Activated B cell treated with CpG ODN at 0.5 μM for 24 hours (primary cell): Measurements from ENCODE around the gene CST9L. TPM values are rescaled to one million over a fixed set of nuclear protein-coding genes. Genes with fewer than 3 reads are reported as not detected.

ENCODE experiments used
- ATAC-seq: fragments of 200-7000 bp; cut with Tn5 transposase; one replicate; pipeline ENCODE4 v1.10.0; 2021; ENCODE audit warnings: low read depth, mild to moderate bottlenecking, moderate library complexity
- CTCF ChIA-PET: fragments of 350-600 bp; sonication (Branson Sonifier 250); formaldehyde crosslinking; loops from one replicate; lab custom pipeline; 2021; ENCODE audit warnings: antibody characterized with exemption; lab: Charles Lee
- POLR2A ChIA-PET: fragments of 350-600 bp; sonication (Branson Sonifier 250); formaldehyde crosslinking; loops from one replicate; lab custom pipeline; 2021; ENCODE audit warnings: antibody characterized with exemption; lab: Charles Lee
- DNase-seq: peaks from one replicate; pipeline ENCODE4 v3.0.0; 2022
- H3K27ac Mint-ChIP-seq: one replicate; pipeline ENCODE4 v1.8.0; 2020; ENCODE audit warnings: mixed read lengths
- H3K27me3 Mint-ChIP-seq: one replicate; pipeline ENCODE4 v1.8.0; 2021; ENCODE audit warnings: mixed read lengths
- H3K36me3 Mint-ChIP-seq: one replicate; pipeline ENCODE4 v1.8.0; 2021; ENCODE audit warnings: low read depth, mixed read lengths
- H3K4me1 Mint-ChIP-seq: one replicate; pipeline ENCODE4 v1.8.0; 2021; ENCODE audit warnings: mixed read lengths
- H3K4me3 Mint-ChIP-seq: one replicate; pipeline ENCODE4 v1.8.0; 2020; ENCODE audit warnings: mild to moderate bottlenecking, mixed read lengths
- H3K9me3 Mint-ChIP-seq: one replicate; pipeline ENCODE4 v1.8.0; 2020; ENCODE audit warnings: mixed read lengths
- intact Hi-C: fragments of 100-400 bp; cut with micrococcal nuclease; formaldehyde crosslinking; loops from one replicate; pipeline ENCODE4 v1.15.1; 2024
- total RNA-seq: library from RNA; stranded (reverse); gene quantifications from 2 replicates; pipeline ENCODE4 v1.2.3, GENCODE V29; 2022
- TF ChIP-seq, protein P1 (sequence below): fragments of 200-600 bp; IDR thresholded peaks from one replicate; pipeline ENCODE4 v1.8.0; 2022; ENCODE audit warnings: antibody characterized with exemption, mild to moderate bottlenecking

The CST9L gene
- total RNA-seq, 1 donor from 2014 or later, result not detected

DNA sequence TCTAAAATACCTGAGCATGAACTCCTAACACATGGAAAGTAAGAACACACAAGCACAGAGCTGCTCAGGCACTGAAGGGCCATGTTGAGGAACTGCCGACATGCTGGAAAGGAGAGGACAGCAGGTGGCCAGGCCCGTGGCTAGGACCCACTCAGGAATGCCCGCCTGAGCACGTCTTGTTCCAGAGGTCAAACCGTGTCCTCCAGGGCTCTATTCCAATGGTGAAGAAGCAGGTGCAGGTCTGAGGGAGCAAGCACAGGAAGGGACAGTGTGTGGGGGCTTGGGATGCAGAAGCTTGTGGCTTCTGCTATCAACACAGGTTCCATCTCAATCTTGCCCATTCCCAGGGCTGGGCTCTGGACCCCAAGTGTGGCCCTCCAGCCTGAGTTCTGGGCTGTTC, 20.7 kb downstream of the CST9L start:
- POLR2A ChIA-PET, result no interaction called here
- TF ChIP-seq, protein P1, sequence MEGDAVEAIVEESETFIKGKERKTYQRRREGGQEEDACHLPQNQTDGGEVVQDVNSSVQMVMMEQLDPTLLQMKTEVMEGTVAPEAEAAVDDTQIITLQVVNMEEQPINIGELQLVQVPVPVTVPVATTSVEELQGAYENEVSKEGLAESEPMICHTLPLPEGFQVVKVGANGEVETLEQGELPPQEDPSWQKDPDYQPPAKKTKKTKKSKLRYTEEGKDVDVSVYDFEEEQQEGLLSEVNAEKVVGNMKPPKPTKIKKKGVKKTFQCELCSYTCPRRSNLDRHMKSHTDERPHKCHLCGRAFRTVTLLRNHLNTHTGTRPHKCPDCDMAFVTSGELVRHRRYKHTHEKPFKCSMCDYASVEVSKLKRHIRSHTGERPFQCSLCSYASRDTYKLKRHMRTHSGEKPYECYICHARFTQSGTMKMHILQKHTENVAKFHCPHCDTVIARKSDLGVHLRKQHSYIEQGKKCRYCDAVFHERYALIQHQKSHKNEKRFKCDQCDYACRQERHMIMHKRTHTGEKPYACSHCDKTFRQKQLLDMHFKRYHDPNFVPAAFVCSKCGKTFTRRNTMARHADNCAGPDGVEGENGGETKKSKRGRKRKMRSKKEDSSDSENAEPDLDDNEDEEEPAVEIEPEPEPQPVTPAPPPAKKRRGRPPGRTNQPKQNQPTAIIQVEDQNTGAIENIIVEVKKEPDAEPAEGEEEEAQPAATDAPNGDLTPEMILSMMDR, result no peak
- DNase-seq, result no peak

DNA sequence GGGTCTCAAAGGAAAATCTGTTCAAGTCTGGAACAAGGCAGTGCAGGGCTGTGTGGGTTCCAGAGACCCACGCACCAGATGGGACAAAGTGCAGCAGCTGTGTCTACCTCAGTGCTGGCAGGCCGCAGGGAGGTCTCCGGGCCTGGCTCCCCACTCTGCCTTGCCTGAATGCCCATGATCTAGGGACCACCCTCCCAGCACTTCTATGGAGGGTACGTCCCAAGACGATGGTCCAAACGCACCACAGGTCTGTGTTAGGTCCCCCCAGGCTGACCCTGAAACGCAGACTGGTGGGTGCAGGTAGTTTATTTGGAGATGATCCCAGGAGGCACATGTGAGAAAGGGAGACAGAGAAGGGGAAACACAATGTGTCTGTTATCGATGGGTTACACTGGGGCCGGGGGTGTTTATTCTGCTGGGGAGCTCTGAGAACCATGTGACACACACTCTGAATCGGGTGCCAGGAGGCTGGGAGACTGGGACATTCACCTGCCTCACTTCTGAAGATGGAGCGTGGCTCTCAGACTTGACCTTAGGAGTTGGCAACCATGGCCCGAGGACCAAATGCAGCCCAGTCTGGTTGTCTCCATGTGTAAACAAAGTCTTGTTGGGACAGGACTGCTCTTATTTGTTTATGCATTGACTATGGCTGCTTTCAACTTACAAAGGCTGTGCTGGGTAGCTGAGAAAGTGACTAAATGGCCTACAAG, 21.7 kb downstream of the CST9L start:
- no peaks in the 10 kb centered on the region for H3K4me1 Mint-ChIP-seq
- TF ChIP-seq, protein P1, result no peak
- ChIA-PET CTCF (no interaction called here), POLR2A (no interaction called here)
- no peaks in the 10 kb centered on the region for H3K9me3 Mint-ChIP-seq
- no peak overlapping the region for H3K4me3 Mint-ChIP-seq
- peaks cover 5% of the 10 kb centered on the region for H3K27me3 Mint-ChIP-seq
- no peak overlapping the region for H3K27ac Mint-ChIP-seq
- ATAC-seq, result no peak
- no peak for DNase-seq
- H3K36me3 Mint-ChIP-seq, result no peaks in the 10 kb centered on the region
- intact Hi-C loops, result no loop called here

More for the DNA sequence above, 20.7 kb downstream of the CST9L start:
- CTCF ChIA-PET, result no interaction called here
- intact Hi-C loops, result no loop called here
- no peaks in the 10 kb centered on the region for H3K36me3 Mint-ChIP-seq
- H3K4me3 Mint-ChIP-seq, result no peak overlapping the region
- H3K9me3 Mint-ChIP-seq, result no peaks in the 10 kb centered on the region
- H3K4me1 Mint-ChIP-seq, result no peaks in the 10 kb centered on the region
- peaks cover 5% of the 10 kb centered on the region for H3K27me3 Mint-ChIP-seq
- ATAC-seq, result no peak
- H3K27ac Mint-ChIP-seq, result no peak overlapping the region

DNA sequence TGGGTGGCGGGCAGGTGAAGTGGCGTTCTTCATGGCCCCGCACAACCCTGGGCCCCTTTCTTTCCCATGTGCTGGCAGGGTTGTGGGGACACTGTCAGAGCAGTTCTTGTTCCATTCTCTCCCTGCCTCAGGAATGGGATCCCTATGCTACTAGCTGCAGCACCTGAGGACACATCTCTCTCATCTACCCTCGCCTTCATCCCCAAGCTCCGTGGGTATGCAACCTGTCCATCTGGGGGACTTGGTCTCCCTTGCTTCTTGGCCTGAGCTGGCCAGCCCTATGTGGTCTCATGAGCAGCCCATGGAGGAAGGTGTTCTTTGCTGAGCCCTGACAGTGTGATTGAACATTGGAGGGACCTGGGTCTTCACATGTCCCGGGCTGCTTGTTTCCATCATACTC, 24.2 kb downstream of the CST9L start:
- ATAC-seq, result no peak
- POLR2A ChIA-PET, result no interaction called here
- intact Hi-C loops, result no loop called here
- H3K36me3 Mint-ChIP-seq, result no peaks in the 10 kb centered on the region
- no peaks in the 10 kb centered on the region for H3K4me1 Mint-ChIP-seq
- no peaks in the 10 kb centered on the region for H3K9me3 Mint-ChIP-seq
- peaks cover 5% of the 10 kb centered on the region for H3K27me3 Mint-ChIP-seq
- TF ChIP-seq, protein P1, result no peak
- DNase-seq, result no peak
- no peak overlapping the region for H3K27ac Mint-ChIP-seq
- H3K4me3 Mint-ChIP-seq, result no peak overlapping the region
- CTCF ChIA-PET, result no interaction called here

DNA sequence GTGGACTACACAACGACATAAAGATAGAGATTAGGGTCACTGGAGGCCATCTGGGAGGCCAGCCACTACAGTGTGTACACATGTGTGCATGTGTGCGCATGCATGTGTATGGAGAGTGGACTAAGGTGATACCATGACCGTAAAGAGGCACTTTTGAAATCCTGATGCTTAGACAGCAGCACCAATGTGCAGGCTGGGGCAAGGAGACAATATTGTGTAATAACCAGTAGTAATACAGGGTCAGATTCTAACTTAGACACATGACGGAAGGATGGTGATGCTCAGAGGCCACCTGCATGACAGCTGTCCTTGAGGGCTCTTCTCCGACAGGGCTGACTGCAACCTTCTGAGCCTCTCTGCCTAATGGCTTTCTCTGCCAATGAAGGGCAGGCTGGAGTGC, 25.5 kb downstream of the CST9L start:
- no peaks in the 10 kb centered on the region for H3K4me1 Mint-ChIP-seq
- ATAC-seq, result no peak
- CTCF ChIA-PET, result no interaction called here
- no peaks in the 10 kb centered on the region for H3K9me3 Mint-ChIP-seq
- POLR2A ChIA-PET, result no interaction called here
- DNase-seq, result no peak
- intact Hi-C loops, result no loop called here
- H3K4me3 Mint-ChIP-seq, result no peak overlapping the region
- peaks cover 3% of the 10 kb centered on the region for H3K27me3 Mint-ChIP-seq
- no peaks in the 10 kb centered on the region for H3K36me3 Mint-ChIP-seq
- no peak overlapping the region for H3K27ac Mint-ChIP-seq
- TF ChIP-seq, protein P1, result no peak

DNA sequence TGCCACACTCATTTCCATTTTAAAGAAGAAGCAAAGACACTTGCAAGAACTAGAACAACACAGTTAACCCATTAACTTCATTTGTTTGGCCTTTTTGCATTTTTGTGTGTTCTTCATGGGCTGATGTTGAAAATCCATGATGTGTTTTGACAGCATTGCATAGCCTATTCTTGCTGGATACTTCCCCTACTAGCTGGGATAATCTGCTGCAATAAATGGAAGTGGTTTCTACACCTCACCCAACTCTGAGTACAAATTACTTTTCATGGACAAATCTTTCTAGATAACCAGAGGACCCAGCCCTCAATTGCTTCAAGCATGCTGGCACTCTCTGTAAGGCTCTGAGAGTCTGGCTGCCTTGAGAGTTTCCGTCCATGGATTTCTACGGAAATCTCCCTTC, 26.5 kb downstream of the CST9L start:
- intact Hi-C loops, result no loop called here
- CTCF ChIA-PET, result no interaction called here
- ATAC-seq, result no peak

More for the DNA sequence above, 26.5 kb downstream of the CST9L start:
- TF ChIP-seq, protein P1, result no peak
- H3K36me3 Mint-ChIP-seq, result no peaks in the 10 kb centered on the region
- POLR2A ChIA-PET, result no interaction called here
- H3K4me1 Mint-ChIP-seq, result no peaks in the 10 kb centered on the region
- H3K4me3 Mint-ChIP-seq, result no peak overlapping the region
- H3K27ac Mint-ChIP-seq, result no peak overlapping the region
- H3K9me3 Mint-ChIP-seq, result no peaks in the 10 kb centered on the region
- no peak for DNase-seq
- peaks cover 3% of the 10 kb centered on the region for H3K27me3 Mint-ChIP-seq
